C4-2B (cell line): ENCODE results near the gene RRAS2.
A peak's percentile ranks its signal among the peaks of the same experiment; 100 is the strongest.

ENCODE experiments used
- H3K27ac ChIP-seq: fragments of 450-650 bp; 2 replicates; pipeline ENCODE4 v1.5.1; 2017
- CTCF ChIP-seq: fragments of 450-650 bp; conservative IDR thresholded peaks from 2 replicates; pipeline ENCODE4 v1.5.1; 2017; ENCODE audit warnings: mild to moderate bottlenecking
- ZFX ChIP-seq: fragments of 450-650 bp; IDR thresholded peaks from 2 replicates; pipeline ENCODE4 v1.6.1; 2017

Gene RRAS2

DNA sequence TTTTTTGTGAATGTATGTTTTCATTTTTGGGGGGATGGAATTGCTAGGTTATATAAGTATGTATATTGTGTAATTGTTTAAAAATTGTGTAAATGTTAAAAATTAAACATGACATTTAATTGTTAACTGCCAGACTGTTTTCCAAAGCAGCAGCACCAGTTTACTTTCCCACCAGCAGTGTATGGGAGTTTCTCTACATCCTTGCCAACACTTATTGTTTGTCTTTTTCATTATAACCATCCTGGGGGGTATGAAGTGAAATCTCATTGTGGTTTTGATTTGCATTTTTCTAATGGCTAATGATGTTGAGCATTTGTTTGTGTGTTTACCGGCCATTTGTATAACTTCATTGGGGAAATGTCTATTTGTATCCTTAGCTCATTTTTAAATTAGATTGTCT, 31.7 kb upstream of the RRAS2 start:
- TF ChIP-seq ZFX (no peak), CTCF (no peak)
- no peak overlapping the region for H3K27ac ChIP-seq

- no peak overlapping the region for H3K27ac ChIP-seq
- TF ChIP-seq ZFX: no peak
- TF ChIP-seq CTCF: no peak
Observed at GRCh38 chr11:14388352-14388751, 29.4 kb upstream of the RRAS2 start.

GRCh38 chr11:14386895-14387480, 28.0 kb upstream of the RRAS2 start:
- TF ChIP-seq ZFX: no peak
- H3K27ac ChIP-seq: no peak overlapping the region

DNA sequence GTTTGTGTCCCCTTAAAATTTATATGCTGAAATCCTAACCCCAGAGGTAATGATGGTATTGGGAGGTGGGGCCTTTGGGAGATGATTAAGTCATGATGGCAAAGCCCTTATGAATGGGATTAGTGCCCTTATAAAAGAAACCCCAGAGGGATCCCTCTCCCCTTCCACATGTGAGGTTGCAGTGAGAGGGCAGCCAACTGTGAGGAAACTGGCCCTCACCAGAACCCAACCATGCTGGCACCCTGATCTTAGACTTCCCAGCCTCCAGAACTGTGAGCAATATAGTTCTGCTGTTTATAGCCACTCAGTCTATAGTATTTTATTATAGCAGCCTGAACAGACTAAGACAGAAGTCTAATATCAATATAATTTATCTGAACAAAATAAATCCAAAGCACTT, 27.1 kb upstream of the RRAS2 start:
- no peak overlapping the region for H3K27ac ChIP-seq
- TF ChIP-seq ZFX: no peak
- no peak for TF ChIP-seq CTCF

GRCh38 chr11:14384338-14384737, 25.4 kb upstream of the RRAS2 start:
- H3K27ac ChIP-seq: no peak overlapping the region
- no peak for TF ChIP-seq ZFX
- no peak for TF ChIP-seq CTCF

DNA sequence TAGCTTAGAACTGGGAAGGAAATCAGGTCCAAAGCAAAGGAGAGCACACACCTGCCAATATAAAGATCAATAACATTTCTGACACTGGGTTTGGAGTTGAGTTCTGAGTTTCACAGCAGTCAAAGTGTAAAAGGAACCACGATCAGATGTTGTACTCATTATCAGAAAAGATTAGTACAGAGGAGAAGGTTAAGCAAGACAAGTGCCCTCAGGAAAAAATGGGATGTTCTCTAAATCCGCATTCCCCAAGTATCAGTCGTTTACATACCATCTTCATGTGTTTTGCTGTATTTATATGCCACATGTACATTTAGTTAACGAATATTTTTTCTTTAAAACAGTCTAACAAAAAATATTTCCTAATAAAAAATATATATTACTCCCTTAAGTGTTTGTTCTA, 23.0 kb upstream of the RRAS2 start:
- no peak overlapping the region for H3K27ac ChIP-seq
- TF ChIP-seq ZFX (no peak), CTCF (no peak)

DNA sequence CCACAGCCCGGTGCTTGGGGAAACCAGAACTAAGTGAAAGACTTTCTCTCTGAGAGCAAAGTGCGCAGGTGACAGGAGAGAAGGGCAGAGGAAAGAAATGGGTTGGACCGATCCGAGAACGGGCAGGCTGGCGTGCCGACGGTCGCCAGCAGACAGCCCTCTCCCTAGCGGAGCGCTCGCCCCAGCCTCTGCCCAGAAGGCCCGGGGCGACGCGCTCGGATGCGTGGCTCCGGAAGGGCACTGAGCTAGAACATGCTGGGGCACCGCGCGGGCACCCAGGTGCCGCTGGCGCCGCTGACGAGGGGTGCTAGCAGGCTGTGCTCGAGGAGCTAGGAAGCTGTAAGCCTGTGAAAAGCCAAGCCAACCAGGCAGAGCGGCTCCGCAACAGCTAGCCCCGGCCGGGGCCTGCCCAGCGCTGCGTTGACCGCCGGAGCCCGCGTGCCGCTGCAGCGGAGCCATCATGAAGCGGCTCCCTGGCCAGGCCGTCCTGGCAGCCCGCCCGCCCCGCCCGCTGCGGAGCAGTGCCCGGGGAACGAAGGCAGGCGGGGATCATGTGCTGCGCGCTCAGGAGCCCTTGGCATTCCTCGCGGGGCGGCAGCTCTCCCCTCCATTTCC, 22.1 kb upstream of the RRAS2 start:
- TF ChIP-seq ZFX (peak; percentile 68), CTCF (no peak)
- H3K27ac ChIP-seq: peak overlapping the region; percentile 71
